GM12801 (cell line): Measurements from ENCODE around the gene THOP1.

ENCODE experiments used
- CTCF ChIP-seq: IDR thresholded peaks from one replicate; pipeline ENCODE4 v1.5.1; 2011; ENCODE audit warnings: control low read depth; ENCODE audit not compliant: insufficient read length; ENCODE audit errors: extremely low read depth

THOP1 gene

GRCh38 chr19:2809387-2810140, 24.3 kb downstream of the THOP1 start:
- no peak for TF ChIP-seq CTCF

- TF ChIP-seq CTCF, result no peak
Measured at GRCh38 chr19:2810141-2811091, 25.1 kb downstream of the THOP1 start.

GRCh38 chr19:2811221-2811722, 26.0 kb downstream of the THOP1 start:
- no peak for TF ChIP-seq CTCF

- TF ChIP-seq CTCF, result no peak
Measured at GRCh38 chr19:2811735-2812413, 26.6 kb downstream of the THOP1 start.

- no peak for TF ChIP-seq CTCF
Measured at GRCh38 chr19:2812414-2813234, 27.3 kb downstream of the THOP1 start.

- TF ChIP-seq CTCF, result no peak
Measured at GRCh38 chr19:2813235-2814160, 28.2 kb downstream of the THOP1 start.
